ENCODE data around the gene CLTRN.

CLTRN gene

DNA sequence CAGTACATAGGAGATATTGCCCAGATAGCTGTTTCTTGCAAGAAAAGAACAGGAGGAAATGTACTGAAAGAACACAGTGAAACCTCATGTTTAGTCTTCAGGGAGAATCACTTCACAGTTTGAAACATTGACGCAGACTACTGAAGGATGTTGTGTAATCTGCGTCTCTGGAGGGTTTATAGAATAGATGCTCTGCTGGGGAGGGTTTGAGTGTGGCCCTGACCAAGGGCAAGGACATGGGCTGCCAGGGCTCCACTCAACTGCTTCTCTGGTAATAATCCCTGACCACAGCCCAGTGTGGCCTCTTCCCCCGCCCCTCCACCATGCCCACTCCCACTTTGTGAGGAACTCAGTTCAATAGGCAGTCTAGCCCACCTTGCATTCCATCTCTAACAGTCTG lies 48.1 kb downstream of the CLTRN start:
- TF ChIP-seq GATA3 (IDR thresholded peaks at IDR 0.05; ENCODE audit: low read depth, low read length), result no peak
- no peak for TF ChIP-seq GATA2 (IDR thresholded peaks at IDR 0.05; ENCODE audit: low read depth, low read length)

DNA sequence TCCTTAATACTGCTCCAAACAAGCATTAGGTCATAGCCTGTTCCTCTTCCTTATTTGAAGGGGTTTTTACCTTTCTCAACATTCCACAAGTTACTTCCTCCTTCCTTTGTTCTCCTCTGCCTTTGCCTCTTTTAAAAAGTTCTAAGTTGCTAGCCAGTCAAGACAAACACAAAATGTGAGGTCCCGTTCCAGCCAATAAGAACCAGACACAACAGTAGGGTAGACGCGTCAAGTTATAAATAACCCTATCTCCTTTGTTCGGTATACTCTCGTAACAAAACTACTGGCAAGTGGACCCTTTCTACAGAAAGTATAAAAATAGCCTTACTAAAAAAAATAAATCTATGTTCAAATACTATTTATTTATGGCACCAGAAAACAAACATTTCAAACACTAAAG lies 57.5 kb downstream of the CLTRN start:
- TF ChIP-seq GATA2 (IDR thresholded peaks at IDR 0.05; ENCODE audit: low read depth, low read length) (no peak), GATA3 (IDR thresholded peaks at IDR 0.05; ENCODE audit: low read depth, low read length) (no peak)

DNA sequence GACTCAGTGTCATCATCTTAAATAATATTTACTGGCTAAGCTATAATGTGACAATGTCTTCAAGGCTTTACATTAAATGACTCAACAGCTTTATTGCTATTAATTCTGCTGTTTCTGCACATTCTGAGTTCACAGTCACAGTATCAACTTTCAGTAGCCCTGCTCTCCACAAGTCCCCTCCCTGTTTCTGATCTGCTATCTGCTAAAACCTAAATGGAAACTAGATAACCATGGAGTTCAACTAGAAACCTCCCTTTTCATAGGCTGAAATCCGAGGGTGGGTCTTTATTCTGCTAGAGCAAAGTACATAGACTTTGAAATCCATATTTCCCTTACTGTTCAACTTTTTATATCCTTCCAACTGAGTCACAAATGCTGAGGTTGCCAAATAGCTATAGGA lies 58.5 kb downstream of the CLTRN start:
- TF ChIP-seq GATA3 (IDR thresholded peaks at IDR 0.05; ENCODE audit: low read depth, low read length), result no peak
- no peak for TF ChIP-seq GATA2 (IDR thresholded peaks at IDR 0.05; ENCODE audit: low read depth, low read length)

DNA sequence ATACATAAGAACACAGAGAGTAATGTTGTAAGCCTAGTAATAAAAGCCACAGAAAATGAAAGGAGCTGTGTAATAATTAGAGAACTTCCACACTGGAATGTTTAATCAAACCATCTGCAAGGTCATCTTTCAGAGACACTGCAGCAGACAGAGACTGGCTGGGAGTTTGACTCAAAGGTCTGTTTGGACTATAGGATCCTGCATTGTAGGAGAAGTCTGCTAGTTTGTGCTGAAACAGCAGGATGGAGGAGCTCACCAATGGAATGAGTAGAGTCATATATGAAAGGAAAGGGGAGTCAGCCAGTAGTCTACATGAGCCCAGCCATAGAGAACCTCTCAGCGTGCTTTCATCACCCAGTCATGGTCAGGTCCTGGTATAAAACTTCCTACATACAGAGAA lies 59.4 kb downstream of the CLTRN start:
- no peak for TF ChIP-seq GATA2 (IDR thresholded peaks at IDR 0.05; ENCODE audit: low read depth, low read length)
- TF ChIP-seq GATA3 (IDR thresholded peaks at IDR 0.05; ENCODE audit: low read depth, low read length), result no peak

DNA sequence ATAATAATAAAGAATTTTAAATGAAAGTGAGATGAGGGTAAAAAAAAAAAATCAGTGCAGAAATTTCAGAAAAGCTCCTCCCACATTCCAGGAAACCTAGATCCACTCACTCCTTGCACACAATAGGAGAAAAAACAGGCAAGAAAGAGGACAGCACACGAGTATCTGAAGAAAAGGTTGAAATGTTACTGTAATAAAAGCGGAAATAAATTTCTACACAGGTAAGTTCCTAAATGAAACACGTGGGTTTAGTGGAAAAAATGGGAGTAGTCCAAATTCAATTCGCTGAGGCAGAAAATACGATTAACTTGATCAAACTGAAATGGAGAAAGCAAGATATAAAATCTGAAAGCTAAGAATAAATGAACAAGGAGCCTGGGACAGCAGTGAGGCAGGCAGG lies 61.8 kb downstream of the CLTRN start:
- TF ChIP-seq GATA3 (IDR thresholded peaks at IDR 0.05; ENCODE audit: low read depth, low read length) (no peak), GATA2 (IDR thresholded peaks at IDR 0.05; ENCODE audit: low read depth, low read length) (no peak)

DNA sequence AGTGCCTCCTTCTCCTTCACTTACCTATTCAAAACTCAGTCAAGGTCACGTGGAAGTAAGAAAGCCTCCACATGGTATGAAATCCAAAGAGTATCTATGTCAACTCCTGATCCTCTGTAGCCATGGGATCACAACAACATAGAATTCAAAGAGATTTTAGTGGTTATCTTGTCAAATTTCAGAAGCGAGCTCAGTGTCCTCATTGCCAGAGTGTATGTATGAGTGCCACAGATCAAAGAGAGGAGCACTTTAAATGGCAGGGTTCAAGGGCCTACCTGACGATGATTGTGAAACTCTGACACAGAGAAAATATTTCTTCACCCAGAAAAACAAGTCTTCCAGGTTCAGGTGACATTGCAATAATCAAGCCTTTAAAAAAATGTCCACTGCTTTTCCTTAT lies 62.7 kb downstream of the CLTRN start:
- TF ChIP-seq GATA3 (IDR thresholded peaks at IDR 0.05; ENCODE audit: low read depth, low read length) (no peak), GATA2 (IDR thresholded peaks at IDR 0.05; ENCODE audit: low read depth, low read length) (no peak)

DNA sequence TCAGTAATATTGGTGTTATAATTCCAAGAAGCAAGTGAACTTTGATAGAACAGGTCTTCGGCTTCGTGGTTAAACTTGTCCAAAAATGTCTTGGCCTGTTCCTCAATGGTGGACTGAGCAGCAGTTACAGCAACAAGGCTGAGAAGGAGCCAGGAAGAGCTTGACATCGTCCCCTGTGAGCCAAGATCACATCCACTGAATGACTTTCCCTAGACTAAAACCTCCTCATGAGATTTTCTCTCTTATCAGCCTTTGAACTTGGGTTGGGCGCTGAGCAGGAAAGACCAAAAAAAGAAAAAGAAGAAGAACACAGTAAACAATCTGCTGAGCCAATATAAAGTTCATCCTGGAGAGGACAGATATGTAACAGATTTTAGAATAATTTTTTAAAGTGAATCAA lies 63.9 kb downstream of the CLTRN start, which contains the start of gene ACE2:
Gene ACE2 (minus strand): TSS at position 216 of the 400 bp plus-strand sequence. CDS start 49 bp downstream, at position 167.
- TF ChIP-seq GATA2 (IDR thresholded peaks at IDR 0.05; ENCODE audit: low read depth, low read length) (no peak), GATA3 (IDR thresholded peaks at IDR 0.05; ENCODE audit: low read depth, low read length) (no peak)

DNA sequence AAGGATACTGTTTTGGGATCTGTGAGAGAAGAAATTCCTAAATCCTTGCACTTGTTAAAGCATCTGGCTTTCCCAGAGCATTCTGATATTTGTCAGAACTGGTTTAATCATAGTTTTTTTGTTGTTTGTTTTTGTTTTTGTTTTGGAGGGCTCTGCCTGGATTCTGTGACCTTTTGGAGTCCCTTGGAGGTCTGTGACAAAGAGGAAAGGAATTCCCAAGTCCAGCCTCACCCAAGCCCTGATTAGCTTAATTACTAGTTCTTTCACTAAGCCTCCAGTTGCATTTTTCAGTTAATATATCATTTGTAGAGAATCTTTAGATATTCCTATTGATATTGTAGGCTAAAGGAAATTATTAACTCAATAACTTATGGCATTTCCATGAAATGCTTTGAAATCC lies 64.6 kb downstream of the CLTRN start:
- TF ChIP-seq GATA3 (IDR thresholded peaks at IDR 0.05; ENCODE audit: low read depth, low read length) (no peak), GATA2 (IDR thresholded peaks at IDR 0.05; ENCODE audit: low read depth, low read length) (no peak)

DNA sequence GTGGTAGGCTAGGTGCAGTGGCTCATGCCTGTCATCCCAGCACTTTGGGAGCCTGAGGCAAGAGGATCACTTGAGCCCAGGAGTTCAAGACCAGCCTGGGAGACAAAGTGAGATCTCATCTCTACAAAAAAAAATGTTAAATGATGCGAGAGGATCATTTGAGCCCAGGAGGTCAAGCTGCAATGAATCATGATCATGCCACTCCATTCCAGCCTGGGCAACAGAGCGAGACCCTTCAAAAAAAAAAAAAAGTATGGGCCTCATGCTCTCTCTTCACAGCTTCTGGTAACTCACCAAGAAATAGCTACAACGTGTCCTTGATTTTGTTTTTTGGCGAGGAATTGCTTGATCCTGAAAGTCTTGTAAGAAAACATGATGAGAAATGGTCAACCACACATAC lies 65.1 kb downstream of the CLTRN start:
- no peak for TF ChIP-seq GATA2 (IDR thresholded peaks at IDR 0.05; ENCODE audit: low read depth, low read length)
- no peak for TF ChIP-seq GATA3 (IDR thresholded peaks at IDR 0.05; ENCODE audit: low read depth, low read length)

DNA sequence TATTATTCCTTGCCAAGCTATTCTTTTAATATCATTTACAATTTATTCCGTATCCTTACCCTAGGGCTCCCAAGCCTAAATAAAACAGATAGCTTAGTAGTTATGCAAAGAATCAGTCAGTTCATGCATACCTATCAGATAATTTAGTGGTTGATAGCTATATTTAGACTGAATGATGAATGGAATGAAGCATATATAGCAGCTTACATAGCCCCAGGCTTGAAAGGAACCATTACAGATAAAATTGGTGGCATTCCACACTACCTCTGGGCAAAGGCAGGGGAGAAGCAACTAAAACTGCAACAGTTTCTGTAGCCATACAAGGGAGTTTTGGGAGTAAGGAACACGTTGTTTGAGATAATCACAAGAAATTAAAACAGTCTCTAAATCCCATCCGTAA lies 66.6 kb downstream of the CLTRN start:
- no peak for TF ChIP-seq GATA2 (IDR thresholded peaks at IDR 0.05; ENCODE audit: low read depth, low read length)
- no peak for TF ChIP-seq GATA3 (IDR thresholded peaks at IDR 0.05; ENCODE audit: low read depth, low read length)

DNA sequence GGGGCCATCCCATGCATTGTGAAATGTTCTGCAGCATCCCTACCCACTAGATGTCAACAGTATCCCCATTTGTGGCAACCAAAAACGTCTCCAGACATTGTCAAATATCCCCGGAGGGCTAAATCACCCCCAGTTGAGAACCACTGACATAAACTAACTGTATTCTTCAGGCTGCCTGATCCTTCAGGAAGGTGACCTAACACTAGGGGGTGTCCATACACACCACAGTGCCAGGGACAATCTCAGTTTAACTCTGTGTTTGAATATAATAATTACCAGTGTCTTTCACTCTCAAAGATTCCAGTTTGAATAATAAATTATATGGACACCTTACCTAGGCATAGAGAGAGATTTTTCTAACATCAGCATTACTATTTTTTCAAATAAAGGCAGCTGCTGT lies 70.2 kb downstream of the CLTRN start:
- no peak for TF ChIP-seq GATA2 (IDR thresholded peaks at IDR 0.05; ENCODE audit: low read depth, low read length)
- no peak for TF ChIP-seq GATA3 (IDR thresholded peaks at IDR 0.05; ENCODE audit: low read depth, low read length)

DNA sequence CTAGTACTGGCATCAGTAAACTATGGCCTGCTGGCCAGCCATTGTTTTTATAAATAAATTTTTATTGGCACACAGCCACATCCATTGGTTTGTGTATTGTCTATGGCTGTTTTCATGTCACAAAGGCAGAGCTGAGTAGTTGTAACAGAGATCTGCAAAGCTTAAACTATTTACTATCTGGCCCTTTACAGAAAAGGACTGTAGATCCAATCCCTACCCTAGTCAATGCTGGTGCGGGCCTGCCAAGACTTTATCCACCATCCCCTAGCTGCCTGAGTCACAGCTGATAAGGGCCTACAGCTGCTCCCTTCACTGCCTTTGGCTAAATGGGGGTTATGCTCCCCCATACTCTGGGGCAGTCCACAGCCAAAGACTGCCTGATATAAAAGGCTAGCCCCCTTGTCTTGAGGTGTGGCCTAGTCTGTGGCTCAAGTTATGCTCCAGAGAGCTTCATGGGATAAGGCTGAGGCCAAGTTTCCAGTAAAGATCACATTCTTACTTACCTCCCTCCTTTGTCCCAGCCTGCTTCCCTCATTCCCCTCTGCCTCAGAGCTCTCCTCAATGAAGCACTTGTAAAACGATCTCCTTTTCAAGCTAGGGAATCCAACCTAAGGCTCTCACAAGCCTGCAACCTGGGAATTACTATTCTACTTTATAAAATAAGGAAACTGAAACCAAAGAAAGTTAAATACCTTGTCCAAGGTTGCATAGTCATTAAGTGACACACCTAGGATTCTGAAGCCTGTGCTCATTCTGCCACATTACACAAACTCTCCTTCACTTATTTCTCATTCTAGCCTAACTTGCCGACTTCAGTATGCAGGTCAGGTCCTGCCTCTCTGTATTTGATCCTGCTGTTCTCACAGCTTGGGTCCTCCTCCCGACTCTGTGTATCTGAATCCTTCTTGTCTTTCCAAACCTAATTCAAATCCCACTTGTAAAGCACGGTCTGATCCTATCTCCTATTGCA lies 84.5 kb downstream of the CLTRN start:
- TF ChIP-seq GATA3 (IDR thresholded peaks at IDR 0.05; ENCODE audit: low read depth, low read length), result no peak

All from SH-SY5Y (cell line).